Measurements from ENCODE around the gene RTL3.
A peak's percentile ranks its signal among the peaks of the same experiment; 100 is the strongest.
"Not testable (repeated sequence)": the region's sequence is repeated elsewhere in the genome, so short reads cannot be mapped to it uniquely, and the experiment has no call there.

Gene RTL3

DNA sequence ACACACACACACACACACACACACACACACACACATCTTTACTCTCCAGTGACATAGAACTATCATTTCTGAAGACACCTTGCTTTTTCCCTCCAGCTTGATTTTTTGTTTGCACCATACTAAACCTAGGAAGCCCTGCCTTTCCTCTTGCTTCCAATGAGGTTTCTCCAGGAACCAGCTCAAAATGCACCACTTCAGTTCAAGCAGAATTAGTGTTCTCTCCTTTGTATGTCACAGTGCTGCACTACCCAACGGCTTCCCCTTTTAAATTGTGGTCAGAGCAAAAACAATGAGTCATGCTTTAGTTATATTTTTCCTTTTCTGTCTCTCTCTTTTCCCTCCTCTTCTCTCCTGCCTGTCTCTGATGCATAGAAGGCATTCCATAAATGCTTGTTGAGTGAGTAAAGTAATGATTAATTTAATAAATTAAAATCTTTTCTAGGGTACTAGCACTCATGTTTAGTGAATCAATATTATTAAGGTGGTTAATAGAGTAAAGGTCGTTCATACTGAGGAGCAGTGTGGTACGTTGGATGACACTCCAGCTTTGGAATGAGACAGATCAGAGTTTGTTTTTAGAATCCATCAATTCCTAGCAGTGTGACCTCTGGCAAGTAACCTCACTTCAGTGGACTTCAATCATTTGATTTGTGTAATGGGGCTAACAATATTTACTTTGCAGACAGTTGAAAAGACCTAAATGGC is 5.9 kb downstream of the RTL3 start:
- TF ChIP-seq, protein P1, sequence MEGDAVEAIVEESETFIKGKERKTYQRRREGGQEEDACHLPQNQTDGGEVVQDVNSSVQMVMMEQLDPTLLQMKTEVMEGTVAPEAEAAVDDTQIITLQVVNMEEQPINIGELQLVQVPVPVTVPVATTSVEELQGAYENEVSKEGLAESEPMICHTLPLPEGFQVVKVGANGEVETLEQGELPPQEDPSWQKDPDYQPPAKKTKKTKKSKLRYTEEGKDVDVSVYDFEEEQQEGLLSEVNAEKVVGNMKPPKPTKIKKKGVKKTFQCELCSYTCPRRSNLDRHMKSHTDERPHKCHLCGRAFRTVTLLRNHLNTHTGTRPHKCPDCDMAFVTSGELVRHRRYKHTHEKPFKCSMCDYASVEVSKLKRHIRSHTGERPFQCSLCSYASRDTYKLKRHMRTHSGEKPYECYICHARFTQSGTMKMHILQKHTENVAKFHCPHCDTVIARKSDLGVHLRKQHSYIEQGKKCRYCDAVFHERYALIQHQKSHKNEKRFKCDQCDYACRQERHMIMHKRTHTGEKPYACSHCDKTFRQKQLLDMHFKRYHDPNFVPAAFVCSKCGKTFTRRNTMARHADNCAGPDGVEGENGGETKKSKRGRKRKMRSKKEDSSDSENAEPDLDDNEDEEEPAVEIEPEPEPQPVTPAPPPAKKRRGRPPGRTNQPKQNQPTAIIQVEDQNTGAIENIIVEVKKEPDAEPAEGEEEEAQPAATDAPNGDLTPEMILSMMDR (IDR thresholded peaks at IDR 0.05; ENCODE audit: low read depth, low read length) = no peak
- peak; percentile 89 for DNase-seq (ENCODE audit: low read depth, low spot score)
- no peak overlapping the region for H3K4me3 ChIP-seq (ENCODE audit: low read depth, low read length)
- in situ Hi-C loops (cut with HindIII; ENCODE audit: low sequenced_read_pairs) = no loop called here

DNA sequence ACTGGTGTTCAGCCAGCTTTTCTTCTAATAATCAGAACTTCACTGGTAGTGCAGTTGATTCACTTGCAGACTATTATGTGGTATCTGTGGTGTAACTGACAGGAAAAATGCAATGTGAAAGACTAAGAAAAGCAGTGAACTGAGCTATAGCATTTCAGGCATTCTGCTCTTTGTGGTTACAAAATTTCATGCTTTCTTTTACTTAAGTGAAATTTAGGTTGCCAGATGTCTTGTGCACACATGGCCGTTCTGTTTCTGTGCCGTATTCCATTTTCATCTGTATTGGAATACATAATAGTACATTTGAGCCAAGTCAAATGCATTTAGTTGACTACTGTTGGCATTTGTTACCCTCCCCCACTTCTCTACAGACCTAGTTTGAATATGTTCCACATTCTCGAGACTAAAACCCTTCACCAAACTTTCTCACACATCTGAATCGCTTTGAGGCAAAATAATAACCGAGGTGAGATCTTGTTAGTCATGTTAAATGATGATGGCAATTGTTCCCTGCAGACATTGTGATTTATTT is 8.2 kb downstream of the RTL3 start:
- in situ Hi-C loops (cut with HindIII; ENCODE audit: low sequenced_read_pairs) = no loop called here
- DNase-seq (ENCODE audit: low read depth, low spot score) = peak; percentile 88

GRCh38 chrX:78643874-78644273 is 15.3 kb downstream of the RTL3 start:
- DNase-seq (ENCODE audit: low read depth, low spot score) = no peak
- no peak overlapping the region for H3K4me3 ChIP-seq (ENCODE audit: low read depth, low read length)
- in situ Hi-C loops (cut with HindIII; ENCODE audit: low sequenced_read_pairs) = no loop called here
- TF ChIP-seq, protein P1 (IDR thresholded peaks at IDR 0.05; ENCODE audit: low read depth, low read length) = no peak

More for the DNA sequence above, 8.2 kb downstream of the RTL3 start:
- H3K4me3 ChIP-seq (ENCODE audit: low read depth, low read length) = no peak overlapping the region
- TF ChIP-seq, protein P1 (IDR thresholded peaks at IDR 0.05; ENCODE audit: low read depth, low read length) = no peak

DNA sequence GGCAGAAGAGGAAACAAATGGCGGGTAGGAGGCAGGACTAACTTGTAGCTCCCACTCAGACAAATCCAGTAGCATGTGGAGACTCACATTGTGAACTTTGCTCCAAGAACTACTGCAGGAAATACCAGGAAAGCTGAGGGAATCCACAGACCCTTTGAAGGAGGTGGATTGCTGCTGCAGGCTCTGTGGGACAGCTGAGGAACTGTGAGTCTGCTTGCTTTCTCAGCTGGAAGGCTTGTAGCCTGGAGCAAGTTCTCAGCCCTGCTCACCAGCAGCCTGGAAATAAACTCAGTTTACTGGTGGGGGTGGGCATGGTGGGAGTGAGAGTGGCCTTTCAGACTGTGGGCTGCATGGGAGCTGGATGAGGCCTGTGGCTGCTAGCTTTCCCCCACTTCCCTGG is 16.0 kb downstream of the RTL3 start:
- H3K4me3 ChIP-seq (ENCODE audit: low read depth, low read length) = no peak overlapping the region
- in situ Hi-C loops (cut with HindIII; ENCODE audit: low sequenced_read_pairs) = no loop called here
- TF ChIP-seq, protein P1 (IDR thresholded peaks at IDR 0.05; ENCODE audit: low read depth, low read length) = no peak
- peak; percentile 81 for DNase-seq (ENCODE audit: low read depth, low spot score)

DNA sequence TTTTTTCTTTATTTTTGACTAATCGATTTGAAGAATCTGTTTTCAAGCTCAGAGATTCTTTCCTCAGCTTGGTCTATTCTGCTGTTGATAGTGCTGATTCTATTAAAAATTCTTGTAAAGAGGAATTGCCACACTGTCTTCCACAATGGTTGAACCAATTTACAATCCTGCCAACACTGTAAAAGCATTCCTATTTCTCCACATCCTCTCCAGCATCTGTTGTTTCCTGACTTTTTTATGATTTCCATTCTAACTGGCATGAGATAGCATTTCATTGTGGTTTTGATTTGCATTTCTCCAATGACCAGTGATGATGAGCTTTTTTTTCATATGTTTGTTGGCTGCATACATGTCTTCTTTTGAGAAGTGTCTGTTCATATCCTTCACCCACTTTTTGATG is 23.0 kb downstream of the RTL3 start:
- DNase-seq (ENCODE audit: low read depth, low spot score); H3K4me3 ChIP-seq (ENCODE audit: low read depth, low read length); in situ Hi-C loops (cut with HindIII; ENCODE audit: low sequenced_read_pairs): not testable (repeated sequence)

GRCh38 chrX:78624962-78625909 is 33.9 kb downstream of the RTL3 start:
- DNase-seq (ENCODE audit: low read depth, low spot score) = no peak
- TF ChIP-seq, protein P1 (IDR thresholded peaks at IDR 0.05; ENCODE audit: low read depth, low read length) = no peak
- in situ Hi-C loops (cut with HindIII; ENCODE audit: low sequenced_read_pairs) = no loop called here
- H3K4me3 ChIP-seq (ENCODE audit: low read depth, low read length) = no peak overlapping the region

Data from astrocyte of the spinal cord (primary cell).